ENCODE measurements around the gene SPNS3. TPM values are rescaled to one million over a fixed set of nuclear protein-coding genes. Genes with fewer than 3 reads are reported as not detected.

The SPNS3 gene
- total and polyA plus RNA-seq, 7 donors, result 1.6 TPM; not detected in 6

DNA sequence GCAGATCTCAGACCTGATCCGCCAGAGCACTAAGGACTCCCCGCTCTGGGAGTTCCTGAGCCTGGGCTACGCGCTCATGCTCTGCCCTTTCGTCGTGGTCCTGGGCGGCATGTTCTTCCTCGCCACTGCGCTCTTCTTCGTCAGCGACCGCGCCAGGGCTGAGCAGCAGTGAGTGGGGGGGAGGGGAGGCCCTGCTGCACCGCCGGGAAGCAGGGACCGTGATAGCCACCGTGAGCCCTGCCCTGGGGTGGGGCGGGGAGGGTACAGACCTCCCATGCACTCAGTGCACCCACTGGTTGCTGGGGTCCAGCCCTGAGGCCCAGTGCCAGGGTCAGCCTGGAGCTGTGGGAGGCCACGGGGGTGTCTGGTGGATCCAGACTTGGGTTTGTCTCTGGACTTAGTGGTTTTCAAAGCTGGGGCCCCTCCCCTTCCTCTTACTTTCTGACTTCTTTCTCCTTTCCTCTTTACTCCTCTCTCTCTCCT is 102.6 kb downstream of the SPNS3 start:
- H3K4me3 ChIP-seq, result peak overlapping the region in 2 of 4 donors; percentile 5 to 20
- peak overlapping the region; percentile 52 to 72 (median 61) for H3K27ac ChIP-seq
- H3K36me3 ChIP-seq, result peaks cover under 1 to 30% (median 18%) of the 10 kb centered on the region in 4 donors
- peaks cover 0 to 21% (median 6%) of the 10 kb centered on the region in 3 donors for H3K27me3 ChIP-seq
- DNase-seq, result no peak
- WGBS, 2 donors, result 13 to 51% methylated on average over 19 of the region's 19 CpGs
- TF ChIP-seq POLR2A (IDR thresholded peaks at IDR 0.05) (no peak), EP300 (IDR thresholded peaks at IDR 0.05) (no peak), CTCF (IDR thresholded peaks at IDR 0.05) (no peak), POLR2AphosphoS5 (IDR thresholded peaks at IDR 0.05) (no peak)
- intact Hi-C loops (cut with DNase I), result no loop called here
- H3K4me1 ChIP-seq, result peaks cover 0 to 37% (median 22%) of the 10 kb centered on the region in 4 donors
- no peaks in the 10 kb centered on the region for H3K9me3 ChIP-seq

- intact Hi-C loops (cut with DNase I), result no loop called here
- H3K27ac ChIP-seq, result peak overlapping the region; percentile 52 to 72 (median 61)
- TF ChIP-seq CTCF (IDR thresholded peaks at IDR 0.05) (no peak), POLR2AphosphoS5 (IDR thresholded peaks at IDR 0.05) (peak in 1 of 4 donors; percentile 18), POLR2A (IDR thresholded peaks at IDR 0.05) (no peak), EP300 (IDR thresholded peaks at IDR 0.05) (no peak)
These were observed 103.1 kb downstream of the SPNS3 start for GRCh38 chr17:4536742-4537411.

More at GRCh38 chr17:4536742-4537411, 103.1 kb downstream of the SPNS3 start:
- Histone ChIP-seq H3K4me3 (no peak overlapping the region), H3K36me3 (peaks cover 6 to 36% (median 24%) of the 10 kb centered on the region in 4 donors), H3K4me1 (peaks cover 0 to 37% (median 22%) of the 10 kb centered on the region in 4 donors), H3K9me3 (no peaks in the 10 kb centered on the region), H3K27me3 (peaks cover 0 to 21% (median 6%) of the 10 kb centered on the region in 3 donors)
- WGBS, 2 donors, result 54 to 66% methylated on average over 18 of the region's 18 CpGs
- DNase-seq, result no peak

Other genes starting within 250 kb of the SPNS3 start
- 10 to 100 TPM; 52.6 to 68.0 (median 59.8) TPM for gene ANKFY1, start 170.0 kb upstream of the SPNS3 start, total RNA-seq
- gene ANKFY1, start 170.0 kb upstream of the SPNS3 start, polyA plus RNA-seq, result 10 to 100 TPM in 2 of 3 donors, 1 to 10 TPM in 1; 6.0 to 24.3 (median 10.2) TPM
- 100 to 1,000 TPM in 2 of 4 donors, 10 to 100 TPM in 2; 83.2 to 111 (median 96.9) TPM for gene UBE2G1, start 67.3 kb upstream of the SPNS3 start, total RNA-seq
- 10 to 100 TPM; 20.5 to 31.7 (median 26.4) TPM for gene UBE2G1, start 67.3 kb upstream of the SPNS3 start, polyA plus RNA-seq
- gene SPNS2, start 64.9 kb downstream of the SPNS3 start, total RNA-seq, result 10 to 100 TPM in 1 of 4 donors, 1 to 10 TPM in 3; 5.3 to 10.8 (median 8.3) TPM
- 10 to 100 TPM in 2 of 3 donors, 1 to 10 TPM in 1; 6.6 to 40.5 (median 12.0) TPM for gene SPNS2, start 64.9 kb downstream of the SPNS3 start, polyA plus RNA-seq
- 10 to 100 TPM; 23.2 to 32.4 (median 27.4) TPM for gene MYBBP1A, start 121.4 kb downstream of the SPNS3 start, total RNA-seq
- 10 to 100 TPM in 1 of 3 donors, 1 to 10 TPM in 2; 6.6 to 44.5 (median 7.4) TPM for gene MYBBP1A, start 121.4 kb downstream of the SPNS3 start, polyA plus RNA-seq
- gene GGT6, start 126.6 kb downstream of the SPNS3 start, total RNA-seq, result 1 to 10 TPM in 1 of 4 donors, under 1 TPM in 1, not detected in 2; 0.71 to 3.0 TPM
- 10 to 100 TPM; 22.2 to 94.4 (median 28.4) TPM for gene GGT6, start 126.6 kb downstream of the SPNS3 start, polyA plus RNA-seq
- 1 to 10 TPM in 3 of 4 donors, under 1 TPM in 1; 0.33 to 1.9 (median 1.6) TPM for gene SMTNL2, start 150.6 kb downstream of the SPNS3 start, total RNA-seq
- gene SMTNL2, start 150.6 kb downstream of the SPNS3 start, polyA plus RNA-seq, result under 1 TPM in 2 of 3 donors, not detected in 1; 0.45 to 0.60 TPM
- under 1 TPM in 3 of 4 donors, not detected in 1; 0.28 to 0.81 (median 0.36) TPM for gene ALOX15, start 207.7 kb downstream of the SPNS3 start, total RNA-seq
- gene ALOX15, start 207.7 kb downstream of the SPNS3 start, polyA plus RNA-seq, result under 1 TPM in 2 of 3 donors, not detected in 1; 0.60 to 0.77 TPM